HepG2 (cell line): ENCODE data around the gene AP3D1. TPM values are rescaled to one million over a fixed set of nuclear protein-coding genes. Genes with fewer than 3 reads are reported as not detected.
A peak's percentile ranks its signal among the peaks of the same experiment; 100 is the strongest.

Source experiments
- EP300 ChIP-seq, 3 experiments: sonication (generic) in 1 of 3; formaldehyde crosslinking in 1 of 3; IDR thresholded peaks; 2 replicates each; pipeline versions ENCODE4 v1.5.1 to v1.6.1; 2011 to 2020; ENCODE audit warnings: low read depth in 2 of 3, low read length in 2 of 3, borderline replicate concordance in 1 of 3, improper control_type of control experiment in 1 of 3, mild to moderate bottlenecking in 1 of 3, missing genetic modification reagents in 1 of 3, moderate library complexity in 1 of 3
- ETV5 ChIP-seq: IDR thresholded peaks from 2 replicates; pipeline ENCODE4 v1.6.1; 2018; ENCODE audit warnings: missing biosample characterization, missing genetic modification reagents, inconsistent platforms, borderline replicate concordance
- FOXA3 ChIP-seq: IDR thresholded peaks from 2 replicates; pipeline ENCODE4 v1.6.1; 2016; ENCODE audit warnings: missing genetic modification reagents, missing compliant biosample characterization
- HDAC2 ChIP-seq: sonication (generic); formaldehyde crosslinking; IDR thresholded peaks from 2 replicates; pipeline ENCODE4 v1.4.0; 2020; ENCODE audit warnings: missing genetic modification reagents
- HMG20A ChIP-seq: IDR thresholded peaks from 2 replicates; pipeline ENCODE4 v1.6.1; 2016; ENCODE audit warnings: borderline replicate concordance
- IRF2 ChIP-seq: IDR thresholded peaks from 2 replicates; pipeline ENCODE4 v1.6.1; 2018; ENCODE audit warnings: missing genetic modification reagents, missing compliant biosample characterization
- KAT7 ChIP-seq: IDR thresholded peaks from 2 replicates; pipeline ENCODE4 v1.6.1; 2018; ENCODE audit warnings: borderline replicate concordance, missing compliant biosample characterization
- NPAS2 ChIP-seq: sonication (generic); formaldehyde crosslinking; IDR thresholded peaks from 2 replicates; pipeline ENCODE4 v1.8.0; 2022; ENCODE audit warnings: mild to moderate bottlenecking, missing genetic modification reagents, borderline replicate concordance
- PAWR ChIP-seq: sonication (generic); formaldehyde crosslinking; IDR thresholded peaks from 2 replicates; pipeline ENCODE4 v1.4.0; 2020; ENCODE audit warnings: missing genetic modification reagents, mild to moderate bottlenecking, borderline replicate concordance
- PHF8 ChIP-seq: sonication (generic); formaldehyde crosslinking; IDR thresholded peaks from 2 replicates; pipeline ENCODE4 v1.5.0; 2020; ENCODE audit warnings: missing genetic modification reagents
- RORA ChIP-seq: sonication (generic); formaldehyde crosslinking; IDR thresholded peaks from 2 replicates; pipeline ENCODE4 v1.5.0; 2020; ENCODE audit warnings: mild to moderate bottlenecking, missing genetic modification reagents, moderate library complexity
- RXRB ChIP-seq: IDR thresholded peaks from 2 replicates; pipeline ENCODE4 v1.6.1; 2016; ENCODE audit warnings: borderline replicate concordance, missing genetic modification reagents, missing compliant biosample characterization
- TBX3 ChIP-seq: fragments of 450-650 bp; IDR thresholded peaks from 2 replicates; pipeline ENCODE4 v1.6.1; 2017; ENCODE audit warnings: antibody characterized with exemption, mild to moderate bottlenecking, inconsistent platforms, borderline replicate concordance
- ZBTB38 ChIP-seq: sonication (generic); formaldehyde crosslinking; IDR thresholded peaks from 2 replicates; pipeline ENCODE4 v1.5.1; 2020; ENCODE audit warnings: mild to moderate bottlenecking, missing genetic modification reagents
- polyA plus RNA-seq, 8 experiments: library from polyadenylated mRNA; depleted of rRNA in 3 of 8; stranded (reverse) in 7 of 8; unstranded in 1 of 8; fragments of >200 nt; fragmentation: Illumina TruSeq in 4 of 8; extraction: Trizol in 4 of 8; gene quantifications; 2 replicates each; pipeline versions ENCODE4 v1.2.1 to v1.2.3, GENCODE V29; 2011 to 2016; ENCODE audit warnings: low read depth in 4 of 8, missing spikeins in 1 of 8, mixed read lengths in 1 of 8; ENCODE audit not compliant: insufficient read depth in 1 of 8
- total RNA-seq, 5 experiments: library from RNA; depleted of rRNA; stranded (reverse); fragments of >200 nt; fragmentation: Illumina TruSeq; extraction: Trizol; gene quantifications; 2 replicates each; pipeline ENCODE4 v1.2.3, GENCODE V29; 2016; ENCODE audit warnings: low read depth in 1 of 5
- TF ChIP-seq, protein P1 (sequence below): sonication (generic); formaldehyde crosslinking; IDR thresholded peaks from 2 replicates; pipeline ENCODE4 v1.4.0; 2020; ENCODE audit warnings: mild to moderate bottlenecking, missing genetic modification reagents
- TF ChIP-seq, protein P2 (sequence below): IDR thresholded peaks from 2 replicates; pipeline ENCODE4 v1.6.1; 2016; ENCODE audit warnings: missing biosample characterization, missing genetic modification reagents, low read depth
- TF ChIP-seq, protein P3 (sequence below): sonication (generic); formaldehyde crosslinking; IDR thresholded peaks from 2 replicates; pipeline ENCODE4 v1.4.0; 2020; ENCODE audit warnings: missing genetic modification reagents

The AP3D1 gene
- total and polyA plus RNA-seq, 2 of the 13 experiments (the other 11 are each of a cell fraction or from before 2014, with no cell fraction given): 68.0 to 82.6 TPM

DNA sequence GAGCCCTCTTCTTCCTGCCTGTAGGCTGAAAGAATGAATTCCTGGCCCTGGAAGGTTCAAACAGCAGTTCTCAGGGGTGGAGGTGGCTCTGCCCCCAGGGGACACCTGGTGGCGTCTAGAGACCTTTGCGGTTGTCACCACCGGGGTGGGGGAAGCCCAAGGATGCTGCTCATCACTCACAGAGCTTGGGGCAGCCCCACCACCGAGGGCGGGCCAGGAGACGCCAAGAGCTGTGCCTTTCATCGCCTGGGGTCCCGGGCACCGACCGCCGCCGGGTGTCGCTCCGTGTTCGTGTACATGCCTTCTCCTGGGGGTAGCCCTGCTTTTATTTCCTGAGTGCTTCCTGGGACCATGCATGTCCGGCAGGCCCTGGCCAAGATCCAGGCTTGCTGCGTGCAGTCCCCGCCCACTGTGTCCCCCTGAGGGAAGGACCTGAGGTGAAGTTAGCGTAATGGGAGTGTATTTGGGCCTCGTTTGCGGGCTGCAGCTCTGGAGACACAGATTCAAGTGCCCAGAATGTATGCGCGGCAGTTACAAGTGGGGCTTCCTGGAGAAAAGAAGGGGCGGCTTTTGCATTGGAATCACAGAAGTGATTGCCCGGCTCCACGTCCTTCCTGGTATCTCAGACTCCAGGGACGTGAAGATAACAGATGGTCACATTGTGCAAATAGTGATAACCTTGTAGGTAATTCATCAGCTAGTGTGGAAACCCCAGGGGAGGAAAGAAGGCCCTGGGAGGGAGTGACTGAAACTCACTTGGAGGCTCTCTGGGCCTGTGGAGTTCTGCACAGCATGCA, 20.2 kb upstream of the AP3D1 start (continued):
- TF ChIP-seq, protein P1, sequence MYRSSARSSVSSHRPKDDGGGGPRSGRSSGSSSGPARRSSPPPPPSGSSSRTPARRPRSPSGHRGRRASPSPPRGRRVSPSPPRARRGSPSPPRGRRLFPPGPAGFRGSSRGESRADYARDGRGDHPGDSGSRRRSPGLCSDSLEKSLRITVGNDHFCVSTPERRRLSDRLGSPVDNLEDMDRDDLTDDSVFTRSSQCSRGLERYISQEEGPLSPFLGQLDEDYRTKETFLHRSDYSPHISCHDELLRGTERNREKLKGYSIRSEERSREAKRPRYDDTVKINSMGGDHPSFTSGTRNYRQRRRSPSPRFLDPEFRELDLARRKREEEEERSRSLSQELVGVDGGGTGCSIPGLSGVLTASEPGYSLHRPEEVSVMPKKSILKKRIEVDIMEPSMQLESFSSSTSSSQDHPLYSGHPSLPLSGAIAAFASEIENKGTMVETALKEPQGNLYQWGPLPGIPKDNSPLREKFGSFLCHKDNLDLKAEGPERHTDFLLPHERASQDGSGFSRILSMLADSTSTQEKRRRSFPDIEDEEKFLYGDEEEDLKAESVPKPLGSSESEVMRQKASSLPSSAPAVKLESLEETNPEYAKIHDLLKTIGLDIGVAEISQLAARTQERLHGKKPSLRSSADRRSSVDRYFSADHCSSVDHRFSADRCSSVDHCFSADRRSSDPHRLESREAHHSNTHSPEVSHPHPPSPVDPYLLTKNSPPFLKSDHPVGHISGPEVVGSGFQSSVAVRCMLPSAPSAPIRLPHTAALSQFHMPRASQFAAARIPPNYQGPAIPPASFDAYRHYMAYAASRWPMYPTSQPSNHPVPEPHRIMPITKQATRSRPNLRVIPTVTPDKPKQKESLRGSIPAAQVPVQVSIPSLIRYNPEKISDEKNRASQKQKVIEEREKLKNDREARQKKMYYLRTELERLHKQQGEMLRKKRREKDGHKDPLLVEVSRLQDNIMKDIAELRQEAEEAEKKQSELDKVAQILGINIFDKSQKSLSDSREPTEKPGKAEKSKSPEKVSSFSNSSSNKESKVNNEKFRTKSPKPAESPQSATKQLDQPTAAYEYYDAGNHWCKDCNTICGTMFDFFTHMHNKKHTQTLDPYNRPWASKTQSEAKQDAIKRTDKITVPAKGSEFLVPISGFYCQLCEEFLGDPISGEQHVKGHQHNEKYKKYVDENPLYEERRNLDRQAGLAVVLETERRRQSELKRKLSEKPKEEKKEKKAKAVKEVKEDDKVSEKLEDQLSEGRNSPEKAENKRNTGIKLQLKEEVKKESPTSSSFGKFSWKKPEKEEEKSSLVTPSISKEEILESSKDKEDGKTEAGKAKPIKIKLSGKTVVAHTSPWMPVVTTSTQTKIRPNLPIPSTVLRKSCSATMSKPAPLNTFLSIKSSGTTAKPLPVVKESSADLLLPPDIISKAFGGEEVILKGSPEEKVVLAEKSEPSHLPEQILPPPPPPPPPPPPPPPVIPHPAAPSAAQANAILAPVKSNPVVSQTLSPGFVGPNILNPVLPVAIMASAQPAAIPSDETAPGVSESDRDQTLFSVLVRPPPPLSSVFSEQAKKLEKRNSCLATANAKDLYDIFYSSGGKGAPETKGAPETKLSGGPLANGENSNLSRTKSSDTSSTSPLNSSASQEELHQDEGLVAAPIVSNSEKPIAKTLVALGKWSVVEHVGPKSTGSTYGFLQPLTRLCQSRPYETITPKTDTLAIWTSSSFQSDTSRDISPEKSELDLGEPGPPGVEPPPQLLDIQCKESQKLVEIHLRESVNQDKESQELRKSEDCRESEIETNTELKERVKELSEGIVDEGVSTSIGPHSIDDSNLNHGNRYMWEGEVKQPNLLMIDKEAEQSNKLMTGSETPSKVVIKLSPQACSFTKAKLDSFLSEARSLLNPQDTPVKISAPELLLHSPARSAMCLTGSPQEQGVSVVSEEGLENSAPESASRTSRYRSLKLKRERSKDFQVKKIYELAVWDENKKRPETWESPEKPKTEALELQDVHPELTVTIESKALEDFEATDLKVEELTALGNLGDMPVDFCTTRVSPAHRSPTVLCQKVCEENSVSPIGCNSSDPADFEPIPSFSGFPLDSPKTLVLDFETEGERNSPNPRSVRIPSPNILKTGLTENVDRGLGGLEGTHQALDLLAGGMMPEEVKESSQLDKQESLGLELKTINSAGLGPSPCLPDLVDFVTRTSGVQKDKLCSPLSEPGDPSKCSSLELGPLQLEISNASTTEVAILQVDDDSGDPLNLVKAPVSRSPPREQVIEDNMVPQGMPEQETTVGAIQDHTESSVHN (CRISPR knock-in tag): no peak
- TF ChIP-seq RORA (CRISPR knock-in tag): no peak
- peak; percentile 86 for TF ChIP-seq ETV5
- no peak for TF ChIP-seq RXRB (CRISPR knock-in tag)
- TF ChIP-seq ZBTB38 (CRISPR knock-in tag): peak; percentile 75; the same call in 1 of the 2 replicates
- TF ChIP-seq PHF8 (CRISPR knock-in tag): 0 out of 2 replicates have a peak, but pooled peaks have one; percentile 16
- no peak for TF ChIP-seq NPAS2 (CRISPR knock-in tag)
- TF ChIP-seq IRF2: peak; percentile 51; the same call in 1 of the 2 replicates
- no peak for TF ChIP-seq PAWR (CRISPR knock-in tag)
- TF ChIP-seq TBX3: no peak
- TF ChIP-seq, protein P2, sequence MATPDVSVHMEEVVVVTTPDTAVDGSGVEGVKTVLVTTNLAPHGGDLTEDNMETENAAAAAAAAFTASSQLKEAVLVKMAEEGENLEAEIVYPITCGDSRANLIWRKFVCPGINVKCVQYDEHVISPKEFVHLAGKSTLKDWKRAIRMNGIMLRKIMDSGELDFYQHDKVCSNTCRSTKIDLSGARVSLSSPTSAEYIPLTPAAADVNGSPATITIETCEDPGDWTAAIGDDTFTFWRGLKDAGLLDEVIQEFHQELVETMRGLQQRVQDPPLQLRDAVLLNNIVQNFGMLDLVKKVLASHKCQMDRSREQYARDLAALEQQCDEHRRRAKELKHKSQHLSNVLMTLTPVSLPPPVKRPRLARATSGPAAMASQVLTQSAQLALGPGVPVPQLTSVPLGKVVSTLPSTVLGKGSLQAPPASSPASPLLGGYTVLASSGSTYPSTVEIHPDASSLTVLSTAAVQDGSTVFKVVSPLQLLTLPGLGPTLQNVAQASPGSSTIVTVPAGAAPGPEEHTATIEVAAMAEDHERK (CRISPR knock-in tag): no peak
- peak; percentile 42; the same call in 1 of the 2 replicates for TF ChIP-seq FOXA3 (CRISPR knock-in tag)
- TF ChIP-seq EP300 (IDR thresholded peaks at IDR 0.05; ENCODE audit: low read depth in 2 of 2, low read length in 2 of 2): peak in 1 of 2 experiments; percentile 66; a peak in 1 of 4 replicates
- no peak for TF ChIP-seq EP300 (CRISPR knock-in tag; IDR thresholded peaks at IDR 0.05; ENCODE audit: borderline replicate concordance)
- TF ChIP-seq HDAC2 (CRISPR knock-in tag): peak; percentile 71; the same call in 1 of the 2 replicates
- TF ChIP-seq, protein P3, sequence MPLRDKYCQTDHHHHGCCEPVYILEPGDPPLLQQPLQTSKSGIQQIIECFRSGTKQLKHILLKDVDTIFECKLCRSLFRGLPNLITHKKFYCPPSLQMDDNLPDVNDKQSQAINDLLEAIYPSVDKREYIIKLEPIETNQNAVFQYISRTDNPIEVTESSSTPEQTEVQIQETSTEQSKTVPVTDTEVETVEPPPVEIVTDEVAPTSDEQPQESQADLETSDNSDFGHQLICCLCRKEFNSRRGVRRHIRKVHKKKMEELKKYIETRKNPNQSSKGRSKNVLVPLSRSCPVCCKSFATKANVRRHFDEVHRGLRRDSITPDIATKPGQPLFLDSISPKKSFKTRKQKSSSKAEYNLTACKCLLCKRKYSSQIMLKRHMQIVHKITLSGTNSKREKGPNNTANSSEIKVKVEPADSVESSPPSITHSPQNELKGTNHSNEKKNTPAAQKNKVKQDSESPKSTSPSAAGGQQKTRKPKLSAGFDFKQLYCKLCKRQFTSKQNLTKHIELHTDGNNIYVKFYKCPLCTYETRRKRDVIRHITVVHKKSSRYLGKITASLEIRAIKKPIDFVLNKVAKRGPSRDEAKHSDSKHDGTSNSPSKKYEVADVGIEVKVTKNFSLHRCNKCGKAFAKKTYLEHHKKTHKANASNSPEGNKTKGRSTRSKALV (CRISPR knock-in tag): no peak
- TF ChIP-seq HMG20A (CRISPR knock-in tag): 0 out of 2 replicates have a peak, but pooled peaks have one; percentile 29
- no peak for TF ChIP-seq KAT7 (CRISPR knock-in tag)
